Brain pericyte (primary cell): ENCODE measurements around the gene BAZ2B.
"Not testable (repeated sequence)": the region's sequence is repeated elsewhere in the genome, so short reads cannot be mapped to it uniquely, and the experiment has no call there.

ENCODE experiments used
- DNase-seq: peaks from one replicate; pipeline ENCODE4 v3.0.0-alpha.2; 2012; ENCODE audit warnings: low read depth, low spot score

The BAZ2B gene

GRCh38 chr2:159616286-159616701 is at the start of gene BAZ2B:
BAZ2B (minus strand) TSS chr2:159616548; CDS start chr2:159478719, 137,829 bp downstream.
- peak; percentile 49 for DNase-seq

GRCh38 chr2:159661286-159661685 is 44.9 kb upstream of the BAZ2B start:
- no peak for DNase-seq

GRCh38 chr2:159658881-159659873 is 42.8 kb upstream of the BAZ2B start:
- no peak for DNase-seq

GRCh38 chr2:159653962-159654361 is 37.6 kb upstream of the BAZ2B start:
- DNase-seq = no peak

- DNase-seq = no peak
Measured at GRCh38 chr2:159651884-159652283, 35.5 kb upstream of the BAZ2B start.

- DNase-seq = no peak
Measured at GRCh38 chr2:159650574-159650973, 34.2 kb upstream of the BAZ2B start.

GRCh38 chr2:159648643-159649042 is 32.3 kb upstream of the BAZ2B start:
- DNase-seq = no peak

- DNase-seq = no peak
Measured at GRCh38 chr2:159647667-159648066, 31.3 kb upstream of the BAZ2B start.

GRCh38 chr2:159640176-159640575 is 23.8 kb upstream of the BAZ2B start:
- DNase-seq = no peak

GRCh38 chr2:159639712-159640111 is 23.4 kb upstream of the BAZ2B start:
- no peak for DNase-seq

GRCh38 chr2:159639071-159639470 is 22.7 kb upstream of the BAZ2B start:
- no peak for DNase-seq

- DNase-seq = no peak
Measured at GRCh38 chr2:159637988-159638501, 21.7 kb upstream of the BAZ2B start.

- no peak for DNase-seq
Measured at GRCh38 chr2:159637240-159637639, 20.9 kb upstream of the BAZ2B start.

GRCh38 chr2:159635006-159635789 is 18.9 kb upstream of the BAZ2B start:
- no peak for DNase-seq

- DNase-seq = no peak
Measured at GRCh38 chr2:159633219-159633618, 16.9 kb upstream of the BAZ2B start.

- not testable (repeated sequence) for DNase-seq
Measured at GRCh38 chr2:159625628-159626027, 9.3 kb upstream of the BAZ2B start.

- no peak for DNase-seq
Measured at GRCh38 chr2:159623436-159623835, 7.1 kb upstream of the BAZ2B start.

GRCh38 chr2:159622966-159623365 is 6.6 kb upstream of the BAZ2B start:
- no peak for DNase-seq

GRCh38 chr2:159620796-159621195 is 4.4 kb upstream of the BAZ2B start:
- DNase-seq = no peak

GRCh38 chr2:159617646-159618045 is 1.3 kb upstream of the BAZ2B start:
- DNase-seq = no peak

GRCh38 chr2:159617100-159617499 is 752 bp upstream of the BAZ2B start:
- no peak for DNase-seq
